Ishikawa (cell line): ENCODE results near the gene SHB.

ENCODE experiments used
- CEBPB ChIP-seq: IDR thresholded peaks from 2 replicates; pipeline ENCODE4 v1.6.1; 2012
- EGR1 ChIP-seq: IDR thresholded peaks from 2 replicates; pipeline ENCODE4 v1.6.1; 2012
- EP300 ChIP-seq: IDR thresholded peaks from 2 replicates; pipeline ENCODE4 v1.6.1; 2012; ENCODE audit warnings: borderline replicate concordance
- FOXM1 ChIP-seq: IDR thresholded peaks from 2 replicates; pipeline ENCODE4 v1.6.1; 2012; ENCODE audit warnings: low read depth, borderline replicate concordance
- RAD21 ChIP-seq: IDR thresholded peaks from 2 replicates; pipeline ENCODE4 v1.6.1; 2012; ENCODE audit warnings: low read depth
- TAF1 ChIP-seq: IDR thresholded peaks from 2 replicates; pipeline ENCODE4 v1.6.1; 2012; ENCODE audit warnings: low read depth, mild to moderate bottlenecking
- TF ChIP-seq, protein P1 (sequence below): IDR thresholded peaks from 2 replicates; pipeline ENCODE4 v1.6.1; 2012

- TF ChIP-seq TAF1 (no peak), EP300 (no peak), EGR1 (no peak), RAD21 (no peak), CEBPB (no peak), FOXM1 (no peak)
- TF ChIP-seq, protein P1, sequence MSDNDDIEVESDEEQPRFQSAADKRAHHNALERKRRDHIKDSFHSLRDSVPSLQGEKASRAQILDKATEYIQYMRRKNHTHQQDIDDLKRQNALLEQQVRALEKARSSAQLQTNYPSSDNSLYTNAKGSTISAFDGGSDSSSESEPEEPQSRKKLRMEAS: no peak
Observed at GRCh38 chr9:38006163-38006562, 62.9 kb downstream of the SHB start.
